H9 (cell line): ENCODE data around the gene ARMC2. TPM values are rescaled to one million over a fixed set of nuclear protein-coding genes. Genes with fewer than 3 reads are reported as not detected.
A peak's percentile ranks its signal among the peaks of the same experiment; 100 is the strongest.

ENCODE experiments used
- DNase-seq: peaks from one replicate; pipeline ENCODE4 v3.0.0-alpha.2; 2017
- H2AFZ ChIP-seq: one replicate; pipeline ENCODE4 v1.6.1; 2013; ENCODE audit warnings: mild to moderate bottlenecking, low read length, control low read depth, moderate library complexity
- H2AK5ac ChIP-seq: 2 replicates; pipeline ENCODE4 v1.6.1; 2013; ENCODE audit warnings: low read length, control low read depth, mixed read lengths; ENCODE audit not compliant: insufficient read length
- H2BK120ac ChIP-seq: one replicate; pipeline ENCODE4 v1.6.1; 2013; ENCODE audit warnings: low read depth, mild to moderate bottlenecking, low read length, control low read depth, inconsistent platforms; ENCODE audit not compliant: poor library complexity, severe bottlenecking
- H2BK12ac ChIP-seq: 2 replicates; pipeline ENCODE4 v1.6.1; 2013; ENCODE audit warnings: low read length, control low read depth, mixed read lengths, low read depth; ENCODE audit not compliant: insufficient read length
- H2BK15ac ChIP-seq: 2 replicates; pipeline ENCODE4 v1.6.1; 2013; ENCODE audit warnings: low read depth, low read length, control low read depth
- H2BK20ac ChIP-seq: one replicate; pipeline ENCODE4 v1.6.1; 2013; ENCODE audit warnings: low read depth, mild to moderate bottlenecking, low read length, control low read depth, inconsistent platforms; ENCODE audit not compliant: poor library complexity, severe bottlenecking
- H2BK5ac ChIP-seq: 2 replicates; pipeline ENCODE4 v1.6.1; 2013; ENCODE audit warnings: low read length, control low read depth, mixed read lengths; ENCODE audit not compliant: insufficient read length
- H3K14ac ChIP-seq: 2 replicates; pipeline ENCODE4 v1.6.1; 2013; ENCODE audit warnings: low read length, control low read depth; ENCODE audit not compliant: insufficient read depth
- H3K18ac ChIP-seq: 2 replicates; pipeline ENCODE4 v1.6.1; 2013; ENCODE audit warnings: low read depth, mild to moderate bottlenecking, mixed read lengths, low read length, control low read depth; ENCODE audit not compliant: insufficient read length
- H3K23ac ChIP-seq: 2 replicates; pipeline ENCODE4 v1.6.1; 2013; ENCODE audit warnings: low read length, control low read depth, mixed read lengths, low read depth; ENCODE audit not compliant: insufficient read length
- H3K23me2 ChIP-seq: 2 replicates; pipeline ENCODE4 v1.6.1; 2013; ENCODE audit warnings: low read depth, mild to moderate bottlenecking, mixed read lengths, low read length, control low read depth; ENCODE audit not compliant: insufficient read length, poor library complexity, severe bottlenecking
- H3K27ac ChIP-seq: 2 replicates; pipeline ENCODE4 v1.5.1; 2013; ENCODE audit warnings: low read length, control low read depth, mixed read lengths, low read depth; ENCODE audit not compliant: insufficient read length
- H3K27me3 ChIP-seq: 2 replicates; pipeline ENCODE4 v1.6.1; 2013; ENCODE audit warnings: low read length, control low read depth, inconsistent platforms; ENCODE audit not compliant: insufficient read depth
- H3K4ac ChIP-seq: 2 replicates; pipeline ENCODE4 v1.6.1; 2013; ENCODE audit warnings: low read depth, mild to moderate bottlenecking, control low read depth, inconsistent platforms, low read length, moderate library complexity
- H3K4me1 ChIP-seq: 2 replicates; pipeline ENCODE4 v1.6.1; 2013; ENCODE audit warnings: low read length, control low read depth, inconsistent platforms; ENCODE audit not compliant: insufficient read depth
- H3K4me2 ChIP-seq: 2 replicates; pipeline ENCODE4 v1.6.1; 2013; ENCODE audit warnings: low read length, control low read depth, mixed read lengths; ENCODE audit not compliant: insufficient read length, insufficient read depth
- H3K56ac ChIP-seq: 2 replicates; pipeline ENCODE4 v1.6.1; 2013; ENCODE audit warnings: low read depth, mild to moderate bottlenecking, mixed read lengths, low read length, control low read depth; ENCODE audit not compliant: insufficient read length
- H3K79me1 ChIP-seq: 2 replicates; pipeline ENCODE4 v1.6.1; 2013; ENCODE audit warnings: low read depth, mild to moderate bottlenecking, moderate library complexity, low read length, control low read depth, inconsistent platforms; ENCODE audit not compliant: insufficient read depth, poor library complexity, severe bottlenecking
- H3K79me2 ChIP-seq: 2 replicates; pipeline ENCODE4 v1.6.1; 2013; ENCODE audit warnings: low read length, control low read depth, inconsistent platforms; ENCODE audit not compliant: insufficient read depth
- H3K9ac ChIP-seq: 2 replicates; pipeline ENCODE4 v1.6.1; 2013; ENCODE audit warnings: low read length, control low read depth, mixed read lengths; ENCODE audit not compliant: insufficient read length; ENCODE audit errors: extremely low read depth
- H3K9me3 ChIP-seq: one replicate; pipeline ENCODE4 v1.6.1; 2013; ENCODE audit warnings: low read depth, low read length, inconsistent platforms; ENCODE audit not compliant: control insufficient read depth
- H3T11ph ChIP-seq: one replicate; pipeline ENCODE4 v1.6.1; 2013; ENCODE audit warnings: mild to moderate bottlenecking, low read length, control low read depth, inconsistent platforms
- H4K20me1 ChIP-seq: one replicate; pipeline ENCODE4 v1.6.1; 2013; ENCODE audit not compliant: control insufficient read depth, insufficient read length, insufficient read depth
- H4K5ac ChIP-seq: 2 replicates; pipeline ENCODE4 v1.6.1; 2013; ENCODE audit warnings: low read depth, mild to moderate bottlenecking, mixed read lengths, low read length, control low read depth; ENCODE audit not compliant: insufficient read length
- H4K8ac ChIP-seq: replicated peaks from 2 replicates; pipeline ENCODE4 v1.6.1; 2013; ENCODE audit warnings: low read length, control low read depth, mixed read lengths, low read depth; ENCODE audit not compliant: insufficient read length
- H4K91ac ChIP-seq: 2 replicates; pipeline ENCODE4 v1.6.1; 2013; ENCODE audit warnings: low read depth, mild to moderate bottlenecking, moderate library complexity, mixed read lengths, low read length, control low read depth; ENCODE audit not compliant: insufficient read length
- H3K27ac Mint-ChIP-seq, 3 experiments: 2 replicates in 2 of 3; 3 replicates in 1 of 3; pipeline ENCODE4 v1.8.0; 2020 to 2021; ENCODE audit warnings: mixed read lengths in 3 of 3, mild to moderate bottlenecking in 1 of 3, moderate library complexity in 1 of 3
- H3K27me3 Mint-ChIP-seq: 2 replicates; pipeline ENCODE4 v1.8.0; 2021; ENCODE audit warnings: low read depth, mild to moderate bottlenecking, moderate library complexity, mixed read lengths
- H3K36me3 Mint-ChIP-seq, 3 experiments: 2 replicates in 2 of 3; 3 replicates in 1 of 3; pipeline ENCODE4 v1.8.0; 2020 to 2021; ENCODE audit warnings: low read depth in 3 of 3, mixed read lengths in 3 of 3; ENCODE audit not compliant: insufficient read depth in 1 of 3
- H3K4me1 Mint-ChIP-seq, 2 experiments: 2 replicates each; pipeline ENCODE4 v1.8.0; 2020; ENCODE audit warnings: mixed read lengths in 2 of 2
- H3K4me3 Mint-ChIP-seq, 2 experiments: 2 replicates in 1 of 2; 3 replicates in 1 of 2; pipeline ENCODE4 v1.8.0; 2020 to 2021; ENCODE audit warnings: mild to moderate bottlenecking in 2 of 2, mixed read lengths in 2 of 2, moderate library complexity in 1 of 2
- H3K9me3 Mint-ChIP-seq, 2 experiments: 2 replicates in 1 of 2; 3 replicates in 1 of 2; pipeline ENCODE4 v1.8.0; 2020; ENCODE audit warnings: mild to moderate bottlenecking in 2 of 2, mixed read lengths in 2 of 2, moderate library complexity in 1 of 2
- WGBS: extraction: QIAGEN DNeasy Blood & Tissue Kit; methylation state at CpG from one replicate; pipeline ENCODE4 v1.1.7; 2013; ENCODE audit warnings: missing lambda C conversion rate, low lambda C conversion rate, mixed read lengths; ENCODE audit not compliant: insufficient read length; ENCODE audit errors: extremely low coverage; 5-methylcytosine and 5-hydroxymethylcytosine counted together
- total RNA-seq: library from RNA; stranded (reverse); gene quantifications from 2 replicates; pipeline ENCODE4 v1.2.1, GENCODE V29; 2021
- TF ChIP-seq, protein P1 (sequence below): fragments of 200-600 bp; sonication (generic); conservative IDR thresholded peaks from 3 replicates; pipeline ENCODE4 v1.8.0; 2021; ENCODE audit warnings: antibody characterized with exemption, mild to moderate bottlenecking

The ARMC2 gene
- total RNA-seq, 1 experiment from 2014 or later = 2.8 TPM

DNA sequence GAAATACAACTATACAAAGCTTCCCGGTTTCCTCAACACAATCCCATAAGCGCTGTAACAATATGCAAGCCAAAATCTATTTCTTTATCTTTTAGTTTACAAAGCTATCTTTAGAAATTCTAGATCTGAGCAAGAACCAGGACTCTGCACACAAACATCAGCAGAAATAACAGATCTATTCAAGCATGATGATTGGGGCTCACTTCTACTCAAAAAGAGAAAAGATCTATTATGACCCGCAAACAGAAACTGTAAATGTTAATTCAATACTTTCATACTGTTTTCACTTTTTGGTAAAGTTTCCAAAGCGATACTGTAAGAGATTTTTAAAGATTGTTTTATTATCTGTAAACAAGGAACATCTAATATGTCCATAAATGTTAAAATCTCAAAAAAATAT is 159.8 kb downstream of the ARMC2 start:
- Mint-ChIP-seq H3K4me1 (peaks cover 25 to 29% of the 10 kb centered on the region in 2 experiments), H3K27me3 (no peaks in the 10 kb centered on the region)
- H3K9ac ChIP-seq = no peak overlapping the region

More for the DNA sequence above, 159.8 kb downstream of the ARMC2 start:
- Histone ChIP-seq H3K27me3 (no peaks in the 10 kb centered on the region), H3K9me3 (no peaks in the 10 kb centered on the region), H3K18ac (no peak overlapping the region), H2BK20ac (no peak overlapping the region), H3K79me2 (no peaks in the 10 kb centered on the region; the same call in 1 of the 2 replicates), H3T11ph (no peak overlapping the region), H3K4me1 (no peaks in the 10 kb centered on the region), H3K14ac (no peak overlapping the region), H4K8ac (no peak overlapping the region), H3K79me1 (no peaks in the 10 kb centered on the region), H2BK12ac (no peak overlapping the region), H2BK15ac (no peak overlapping the region), H3K23ac (no peak overlapping the region), H4K5ac (no peak overlapping the region), H4K91ac (no peak overlapping the region), H2BK120ac (no peak overlapping the region), H3K23me2 (peaks cover 4% of the 10 kb centered on the region), H3K27ac (no peak overlapping the region), H2AK5ac (no peak overlapping the region), H3K56ac (no peak overlapping the region), H3K4me2 (peak overlapping the region; percentile 75), H3K4ac (no peak overlapping the region), H2AFZ (no peak overlapping the region), H2BK5ac (no peak overlapping the region), H4K20me1 (no peaks in the 10 kb centered on the region)
- no CpG with 5 or more reads among the region's 4 CpGs for WGBS
- TF ChIP-seq, protein P1, sequence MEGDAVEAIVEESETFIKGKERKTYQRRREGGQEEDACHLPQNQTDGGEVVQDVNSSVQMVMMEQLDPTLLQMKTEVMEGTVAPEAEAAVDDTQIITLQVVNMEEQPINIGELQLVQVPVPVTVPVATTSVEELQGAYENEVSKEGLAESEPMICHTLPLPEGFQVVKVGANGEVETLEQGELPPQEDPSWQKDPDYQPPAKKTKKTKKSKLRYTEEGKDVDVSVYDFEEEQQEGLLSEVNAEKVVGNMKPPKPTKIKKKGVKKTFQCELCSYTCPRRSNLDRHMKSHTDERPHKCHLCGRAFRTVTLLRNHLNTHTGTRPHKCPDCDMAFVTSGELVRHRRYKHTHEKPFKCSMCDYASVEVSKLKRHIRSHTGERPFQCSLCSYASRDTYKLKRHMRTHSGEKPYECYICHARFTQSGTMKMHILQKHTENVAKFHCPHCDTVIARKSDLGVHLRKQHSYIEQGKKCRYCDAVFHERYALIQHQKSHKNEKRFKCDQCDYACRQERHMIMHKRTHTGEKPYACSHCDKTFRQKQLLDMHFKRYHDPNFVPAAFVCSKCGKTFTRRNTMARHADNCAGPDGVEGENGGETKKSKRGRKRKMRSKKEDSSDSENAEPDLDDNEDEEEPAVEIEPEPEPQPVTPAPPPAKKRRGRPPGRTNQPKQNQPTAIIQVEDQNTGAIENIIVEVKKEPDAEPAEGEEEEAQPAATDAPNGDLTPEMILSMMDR = no peak
- no peaks in the 10 kb centered on the region for H3K36me3 Mint-ChIP-seq
- H3K9me3 Mint-ChIP-seq = no peaks in the 10 kb centered on the region
- peak overlapping the region in 1 of 2 experiments; percentile 86; a peak in 3 of 5 replicates for H3K4me3 Mint-ChIP-seq
- no peak overlapping the region for H3K27ac Mint-ChIP-seq
- no peak for DNase-seq
